HG03097 (cell line): ENCODE data around the gene INTS1.
"Not testable (repeated sequence)": the region's sequence is repeated elsewhere in the genome, so short reads cannot be mapped to it uniquely, and the experiment has no call there.

Experiments
- ATAC-seq: cut with Tn5 transposase; IDR thresholded peaks from one replicate; pipeline ENCODE4 v1.9.1; 2021; ENCODE audit not compliant: unreplicated experiment, low FRiP score

Gene INTS1

GRCh38 chr7:1532456-1533254, 28.5 kb upstream of the INTS1 start:
- ATAC-seq: no peak

GRCh38 chr7:1531979-1532455, 27.8 kb upstream of the INTS1 start:
- no peak for ATAC-seq

- ATAC-seq: no peak
Measured at GRCh38 chr7:1531263-1531978, 27.2 kb upstream of the INTS1 start.

GRCh38 chr7:1530946-1531262, 26.7 kb upstream of the INTS1 start:
- no peak for ATAC-seq

GRCh38 chr7:1529383-1530116, 25.4 kb upstream of the INTS1 start:
- no peak for ATAC-seq

GRCh38 chr7:1526271-1526754, 22.1 kb upstream of the INTS1 start:
- no peak for ATAC-seq

- ATAC-seq: no peak
Measured at GRCh38 chr7:1525409-1525808, 21.2 kb upstream of the INTS1 start.

GRCh38 chr7:1523844-1524243, 19.7 kb upstream of the INTS1 start:
- ATAC-seq: no peak

- ATAC-seq: no peak
Measured at GRCh38 chr7:1523208-1523607, 19.0 kb upstream of the INTS1 start.

- ATAC-seq: no peak
Measured at GRCh38 chr7:1521456-1521855, 17.3 kb upstream of the INTS1 start.

GRCh38 chr7:1520539-1521234, 16.5 kb upstream of the INTS1 start:
- ATAC-seq: no peak

- ATAC-seq: not testable (repeated sequence)
Measured at GRCh38 chr7:1519322-1519922, 15.2 kb upstream of the INTS1 start.

- ATAC-seq: no peak
Measured at GRCh38 chr7:1516586-1517251, 12.5 kb upstream of the INTS1 start.

- not testable (repeated sequence) for ATAC-seq
Measured at GRCh38 chr7:1515509-1515967, 11.3 kb upstream of the INTS1 start.

GRCh38 chr7:1514995-1515401, 10.8 kb upstream of the INTS1 start:
- no peak for ATAC-seq

- ATAC-seq: no peak
Measured at GRCh38 chr7:1514407-1514806, 10.2 kb upstream of the INTS1 start.

GRCh38 chr7:1513657-1514095, 9.5 kb upstream of the INTS1 start:
- ATAC-seq: no peak

GRCh38 chr7:1512781-1513656, 8.8 kb upstream of the INTS1 start:
- ATAC-seq: no peak
